Lung (tissue), 12 donors: Measurements from ENCODE around the gene GALNT5. TPM values are rescaled to one million over a fixed set of nuclear protein-coding genes. Genes with fewer than 3 reads are reported as not detected.

Experiments used
- ATAC-seq: fragments of 200-7000 bp; cut with Tn5 transposase; one replicate; pipeline ENCODE4 v1.9.1; 2020; ENCODE audit warnings: moderate number of reproducible peaks; ENCODE audit not compliant: insufficient read depth, low FRiP score
- DNase-seq, 3 donors: peaks; one replicate each; pipeline ENCODE4 v3.0.0-alpha.2; 2013 to 2017
- H3K27ac ChIP-seq, 2 donors: one replicate each; pipeline ENCODE4 v1.5.1; 2013; ENCODE audit warnings: mild to moderate bottlenecking in 2 of 2, moderate library complexity in 2 of 2, control low read depth in 1 of 2, inconsistent platforms in 1 of 2, low read depth in 1 of 2, low read length in 1 of 2
- H3K27me3 ChIP-seq, 3 donors: one replicate each; pipeline ENCODE4 v1.5.1; 2013; ENCODE audit warnings: low read length in 2 of 3; ENCODE audit not compliant: control insufficient read depth in 3 of 3, insufficient read depth in 3 of 3
- H3K36me3 ChIP-seq, 4 donors: one replicate each; pipeline ENCODE4 v1.5.1; 2013; ENCODE audit warnings: low read length in 4 of 4, mild to moderate bottlenecking in 1 of 4, moderate library complexity in 1 of 4; ENCODE audit not compliant: control insufficient read depth in 4 of 4, insufficient read depth in 4 of 4
- H3K4me1 ChIP-seq, 5 donors: one replicate each; pipeline ENCODE4 v1.5.1; 2013; ENCODE audit warnings: low read length in 5 of 5, mild to moderate bottlenecking in 2 of 5, moderate library complexity in 1 of 5; ENCODE audit not compliant: control insufficient read depth in 5 of 5, insufficient read depth in 5 of 5
- H3K4me3 ChIP-seq: one replicate; pipeline ENCODE4 v1.5.1; 2013; ENCODE audit warnings: mild to moderate bottlenecking, control low read depth, moderate library complexity
- H3K9ac ChIP-seq, 2 donors: one replicate each; pipeline ENCODE4 v1.5.1; 2013; ENCODE audit warnings: low read length in 2 of 2, control low read depth in 1 of 2; ENCODE audit not compliant: insufficient read depth in 1 of 2
- H3K9me3 ChIP-seq, 4 donors: one replicate each; pipeline ENCODE4 v1.5.1; 2013; ENCODE audit warnings: low read length in 3 of 4, mild to moderate bottlenecking in 1 of 4, moderate library complexity in 1 of 4; ENCODE audit not compliant: control insufficient read depth in 4 of 4, insufficient read depth in 3 of 4
- CTCF ChIP-seq: IDR thresholded peaks from 2 replicates; pipeline ENCODE4 v1.5.1; 2012; ENCODE audit warnings: mild to moderate bottlenecking; ENCODE audit errors: control extremely low read depth, extremely low read depth
- WGBS, 2 donors: extraction: QIAGEN DNeasy Blood & Tissue Kit; methylation state at CpG; one replicate each; pipeline ENCODE4 v1.1.7; 2013; 5-methylcytosine and 5-hydroxymethylcytosine counted together
- polyA plus RNA-seq, 2 donors: library from polyadenylated mRNA; stranded (reverse); fragments of 200-250 nt; gene quantifications; one replicate each; pipeline ENCODE4 v1.2.1, GENCODE V29; 2013
- total RNA-seq, 2 donors: library from RNA; depleted of rRNA in 1 of 2; stranded (reverse); fragments of >200 nt in 1 of 2; gene quantifications; one replicate each; pipeline ENCODE4 v1.2.1, GENCODE V29; 2014 to 2021
- donor health status: control.
- donor health status: control.
- donor health status: Bipolar disorder and iron deficiency.
- donor health status: healthy.
- donor health status: DM: yes; HTN: yes; CAD: no.

Gene GALNT5
- total and polyA plus RNA-seq, 4 donors, result 3.8 to 35.9 (median 10.3) TPM

- Histone ChIP-seq H3K27ac (no peak overlapping the region), H3K36me3 (no peaks in the 10 kb centered on the region), H3K4me3 (no peak overlapping the region), H3K4me1 (no peaks in the 10 kb centered on the region), H3K9ac (no peak overlapping the region), H3K9me3 (no peaks in the 10 kb centered on the region), H3K27me3 (no peaks in the 10 kb centered on the region)
- no peak for TF ChIP-seq CTCF
- 77 to 88% methylated on average over 2 of the region's 2 CpGs for WGBS, 2 donors
- ATAC-seq, result no peak
- no peak for DNase-seq
These were observed 27.9 kb upstream of the GALNT5 start for GRCh38 chr2:157229572-157229971.

GRCh38 chr2:157231476-157231875 is 26.0 kb upstream of the GALNT5 start:
- H3K27ac ChIP-seq, result no peak overlapping the region
- no peaks in the 10 kb centered on the region for H3K27me3 ChIP-seq
- H3K4me3 ChIP-seq, result no peak overlapping the region
- no peak for TF ChIP-seq CTCF
- no peaks in the 10 kb centered on the region for H3K9me3 ChIP-seq
- ATAC-seq, result no peak
- no peak for DNase-seq
- no peaks in the 10 kb centered on the region for H3K4me1 ChIP-seq
- no peaks in the 10 kb centered on the region for H3K36me3 ChIP-seq
- H3K9ac ChIP-seq, result no peak overlapping the region

GRCh38 chr2:157233506-157233905 is 24.0 kb upstream of the GALNT5 start:
- no peak for TF ChIP-seq CTCF
- DNase-seq (no peak), ATAC-seq (no peak)
- no peaks in the 10 kb centered on the region for H3K27me3 ChIP-seq
- H3K27ac ChIP-seq, result no peak overlapping the region
- no peaks in the 10 kb centered on the region for H3K9me3 ChIP-seq
- no peak overlapping the region for H3K9ac ChIP-seq
- no peaks in the 10 kb centered on the region for H3K4me1 ChIP-seq
- WGBS, 2 donors, result 81 to 93% methylated on average over 4 of the region's 4 CpGs
- H3K36me3 ChIP-seq, result no peaks in the 10 kb centered on the region
- no peak overlapping the region for H3K4me3 ChIP-seq

- Histone ChIP-seq H3K9ac (no peak overlapping the region), H3K4me1 (no peaks in the 10 kb centered on the region), H3K4me3 (no peak overlapping the region), H3K27ac (no peak overlapping the region), H3K9me3 (no peaks in the 10 kb centered on the region), H3K27me3 (no peaks in the 10 kb centered on the region), H3K36me3 (no peaks in the 10 kb centered on the region)
- TF ChIP-seq CTCF, result no peak
- DNase-seq (no peak), ATAC-seq (no peak)
- WGBS, 2 donors, result 83 to 86% methylated on average over 2 of the region's 2 CpGs
These were observed 21.1 kb upstream of the GALNT5 start for GRCh38 chr2:157236404-157236803.
